Colonic mucosa (tissue), 4 donors: ENCODE data around the gene CCDC154. TPM values are rescaled to one million over a fixed set of nuclear protein-coding genes. Genes with fewer than 3 reads are reported as not detected.

ENCODE experiments used
- DNase-seq: peaks from one replicate; pipeline ENCODE4 v3.0.0-alpha.2; 2020
- H3K27ac ChIP-seq: fragments of 200-600 bp; one replicate; pipeline ENCODE4 v1.8.0; 2021
- H3K27me3 ChIP-seq: fragments of 200-600 bp; one replicate; pipeline ENCODE4 v1.8.0; 2021
- H3K36me3 ChIP-seq: fragments of 200-600 bp; one replicate; pipeline ENCODE4 v1.8.0; 2021
- H3K4me1 ChIP-seq: fragments of 200-600 bp; one replicate; pipeline ENCODE4 v1.8.0; 2021; ENCODE audit warnings: mild to moderate bottlenecking
- H3K4me3 ChIP-seq: fragments of 200-600 bp; one replicate; pipeline ENCODE4 v1.8.0; 2021
- H3K9ac ChIP-seq, 2 donors: one replicate each; pipeline ENCODE4 v1.7.0; 2013; ENCODE audit warnings: control low read depth in 2 of 2, low read depth in 2 of 2, low read length in 2 of 2
- H3K9me3 ChIP-seq: fragments of 200-600 bp; one replicate; pipeline ENCODE4 v1.8.0; 2021
- CTCF ChIP-seq: fragments of 200-600 bp; IDR thresholded peaks from one replicate; pipeline ENCODE4 v1.8.0; 2022; ENCODE audit warnings: antibody characterized with exemption, mild to moderate bottlenecking
- intact Hi-C: fragments of 100-400 bp; cut with DNase I; formaldehyde crosslinking; loops from one replicate; pipeline ENCODE4 v1.14.1; 2022
- total RNA-seq, 2 donors: library from RNA; stranded (reverse); fragmentation: NEBNext Ultra II Directional in 1 of 2; extraction: Animal tissue kit (Norgen Biotek cat#: 25700) in 1 of 2; gene quantifications; one replicate each; pipeline ENCODE4 v1.2.1, GENCODE V29; 2021
- donor health status: healthy.
- donor health status: DM: no; HTN: no; CAD: no.
- donor health status: DM: no; HTN: no; CAD: no.

The CCDC154 gene
- total RNA-seq, 2 donors from 2014 or later, result 0.56 to 1.6 TPM

DNA sequence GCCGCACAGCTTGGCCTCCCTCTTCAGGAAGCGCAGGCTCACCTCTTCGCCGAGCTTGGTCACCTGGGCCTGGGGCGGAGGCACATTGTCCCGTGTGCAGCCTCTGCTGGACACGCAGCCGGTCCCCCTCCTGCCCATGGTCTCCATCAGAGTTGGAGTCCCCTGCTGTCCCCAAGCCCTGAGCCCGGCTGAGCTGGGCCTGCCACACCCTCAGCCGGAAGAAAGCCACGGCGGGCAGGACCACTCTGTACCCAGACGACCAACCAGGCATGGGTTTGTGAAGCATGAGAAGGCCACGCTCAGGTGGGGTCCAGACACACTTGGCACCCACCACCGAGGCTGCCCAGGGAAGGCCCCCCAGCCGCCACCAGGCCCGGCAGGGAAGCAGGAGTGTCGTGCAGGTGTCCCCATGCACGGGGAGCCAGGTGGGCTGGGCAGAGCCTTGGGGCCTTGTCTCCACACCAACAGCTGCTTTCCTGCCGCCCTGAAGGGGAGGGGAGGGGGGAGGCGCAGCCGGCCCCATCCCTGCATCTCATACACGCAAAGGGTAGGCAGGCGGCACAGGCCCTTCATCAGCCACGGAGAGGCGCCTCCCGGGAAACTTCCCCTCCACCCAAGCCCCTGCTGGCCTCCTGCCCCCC lies 5.2 kb downstream of the CCDC154 start:
- Histone ChIP-seq H3K9ac (no peak overlapping the region), H3K27me3 (no peaks in the 10 kb centered on the region), H3K4me3 (no peak overlapping the region), H3K36me3 (no peaks in the 10 kb centered on the region), H3K4me1 (no peaks in the 10 kb centered on the region), H3K27ac (no peak overlapping the region), H3K9me3 (no peaks in the 10 kb centered on the region)
- no peak for DNase-seq
- no peak for TF ChIP-seq CTCF
- intact Hi-C loops, result no loop called here

GRCh38 chr16:1438229-1439057 lies 5.9 kb downstream of the CCDC154 start:
- no peak overlapping the region for H3K27ac ChIP-seq
- no peaks in the 10 kb centered on the region for H3K36me3 ChIP-seq
- H3K4me3 ChIP-seq, result no peak overlapping the region
- intact Hi-C loops, result no loop called here
- no peak for TF ChIP-seq CTCF
- H3K4me1 ChIP-seq, result no peaks in the 10 kb centered on the region
- DNase-seq, result no peak
- no peaks in the 10 kb centered on the region for H3K27me3 ChIP-seq
- no peak overlapping the region for H3K9ac ChIP-seq
- H3K9me3 ChIP-seq, result no peaks in the 10 kb centered on the region

GRCh38 chr16:1437606-1438005 lies 6.8 kb downstream of the CCDC154 start:
- Histone ChIP-seq H3K9ac (no peak overlapping the region), H3K4me1 (no peaks in the 10 kb centered on the region), H3K27ac (no peak overlapping the region), H3K36me3 (no peaks in the 10 kb centered on the region), H3K9me3 (no peaks in the 10 kb centered on the region), H3K4me3 (no peak overlapping the region), H3K27me3 (no peaks in the 10 kb centered on the region)
- no peak for TF ChIP-seq CTCF
- intact Hi-C loops, result no loop called here
- no peak for DNase-seq

- intact Hi-C loops, result no loop called here
- Histone ChIP-seq H3K36me3 (no peaks in the 10 kb centered on the region), H3K27me3 (no peaks in the 10 kb centered on the region), H3K9me3 (no peaks in the 10 kb centered on the region), H3K4me1 (no peaks in the 10 kb centered on the region), H3K4me3 (no peak overlapping the region), H3K27ac (no peak overlapping the region), H3K9ac (no peak overlapping the region)
- DNase-seq, result no peak
- TF ChIP-seq CTCF, result no peak
Measured at GRCh38 chr16:1436731-1437355, 7.5 kb downstream of the CCDC154 start.

- Histone ChIP-seq H3K27me3 (no peaks in the 10 kb centered on the region), H3K4me1 (no peaks in the 10 kb centered on the region), H3K4me3 (no peak overlapping the region), H3K9me3 (no peaks in the 10 kb centered on the region), H3K36me3 (no peaks in the 10 kb centered on the region), H3K9ac (no peak overlapping the region), H3K27ac (no peak overlapping the region)
- intact Hi-C loops, result no loop called here
- DNase-seq, result no peak
- no peak for TF ChIP-seq CTCF
Measured at GRCh38 chr16:1435921-1436697, 8.2 kb downstream of the CCDC154 start.
